HEK293 (cell line): ENCODE data around the gene HIVEP2.

Experiments
- CTCF ChIA-PET: fragments of 350-600 bp; formaldehyde crosslinking; extraction: SDS; loops from one replicate; lab custom pipeline; 2021; ENCODE audit warnings: antibody characterized with exemption; lab: Yijun Ruan, JAX
- POLR2A ChIA-PET: fragments of 300-600 bp; formaldehyde crosslinking; extraction: SDS; loops from one replicate; lab custom pipeline; 2020; ENCODE audit warnings: antibody characterized with exemption, inconsistent platforms; lab: Yijun Ruan, JAX
- H3K27ac ChIP-seq: fragments of 200-500 bp; sonication (Bioruptor generic); 2 replicates; pipeline ENCODE4 v1.5.1; 2014; ENCODE audit warnings: low read depth, low read length, control low read depth, inconsistent platforms; ENCODE audit errors: extremely low read depth
- H3K36me3 ChIP-seq, 2 experiments: fragments of 200-500 bp in 1 of 2; sonication (Bioruptor generic) in 1 of 2; 1 replicate in 1 of 2; 2 replicates in 1 of 2; pipeline ENCODE4 v1.5.1; 2014 to 2017; ENCODE audit warnings: inconsistent platforms in 2 of 2, low read length in 2 of 2; ENCODE audit not compliant: control insufficient read depth in 2 of 2, insufficient read depth in 1 of 2
- H3K4me1 ChIP-seq: fragments of 200-500 bp; sonication (Bioruptor generic); 2 replicates; pipeline ENCODE4 v1.5.1; 2014; ENCODE audit warnings: mild to moderate bottlenecking, low read length, inconsistent platforms; ENCODE audit not compliant: control insufficient read depth, insufficient read depth
- H3K4me3 ChIP-seq: 2 replicates; pipeline ENCODE4 v1.5.1; 2011; ENCODE audit warnings: low read depth, mild to moderate bottlenecking, control low read depth, low read length, moderate library complexity
- H3K9me3 ChIP-seq: fragments of 200-500 bp; sonication (Bioruptor generic); 2 replicates; pipeline ENCODE4 v1.5.1; 2014; ENCODE audit warnings: low read depth, low read length, inconsistent platforms; ENCODE audit not compliant: control insufficient read depth, insufficient read depth
- HOXD13 ChIP-seq: sonication (generic); formaldehyde crosslinking; IDR thresholded peaks from 2 replicates; pipeline ENCODE4 v1.8.0; 2022; ENCODE audit warnings: missing genetic modification reagents, borderline replicate concordance
- OSR2 ChIP-seq: fragments of 450-650 bp; formaldehyde crosslinking; IDR thresholded peaks from 2 replicates; pipeline ENCODE4 v1.5.1; 2016; ENCODE audit warnings: missing biosample characterization, missing genetic modification characterization
- SCRT2 ChIP-seq: fragments of 450-650 bp; formaldehyde crosslinking; IDR thresholded peaks from 2 replicates; pipeline ENCODE4 v1.5.1; 2016; ENCODE audit warnings: missing biosample characterization, missing genetic modification characterization
- SP7 ChIP-seq: fragments of 450-650 bp; formaldehyde crosslinking; IDR thresholded peaks from 2 replicates; pipeline ENCODE4 v1.5.1; 2016; ENCODE audit warnings: missing biosample characterization, missing genetic modification characterization
- TCF7L2 ChIP-seq: IDR thresholded peaks from 2 replicates; pipeline ENCODE4 v1.6.1; 2011; ENCODE audit warnings: low read depth, mild to moderate bottlenecking, inconsistent platforms, low read length, moderate library complexity, borderline replicate concordance
- WT1 ChIP-seq: fragments of 450-650 bp; formaldehyde crosslinking; IDR thresholded peaks from 2 replicates; pipeline ENCODE4 v1.5.1; 2016; ENCODE audit warnings: missing biosample characterization, missing genetic modification characterization
- ZIC2 ChIP-seq: fragments of 450-650 bp; formaldehyde crosslinking; IDR thresholded peaks from 2 replicates; pipeline ENCODE4 v1.5.1; 2016; ENCODE audit warnings: missing biosample characterization, missing genetic modification characterization
- ZNF10 ChIP-seq: fragments of 450-650 bp; formaldehyde crosslinking; IDR thresholded peaks from 2 replicates; pipeline ENCODE4 v1.5.1; 2017; ENCODE audit warnings: missing biosample characterization, missing genetic modification characterization
- ZNF114 ChIP-seq: fragments of 450-650 bp; formaldehyde crosslinking; IDR thresholded peaks from 2 replicates; pipeline ENCODE4 v1.5.0; 2017; ENCODE audit warnings: missing biosample characterization, missing genetic modification characterization
- ZNF16 ChIP-seq: fragments of 450-650 bp; formaldehyde crosslinking; IDR thresholded peaks from 2 replicates; pipeline ENCODE4 v1.5.1; 2016; ENCODE audit warnings: low read depth, missing biosample characterization, missing genetic modification characterization
- ZNF175 ChIP-seq: fragments of 450-650 bp; formaldehyde crosslinking; IDR thresholded peaks from 2 replicates; pipeline ENCODE4 v1.5.1; 2016; ENCODE audit warnings: missing biosample characterization, missing genetic modification characterization
- ZNF341 ChIP-seq: fragments of 450-650 bp; formaldehyde crosslinking; IDR thresholded peaks from 2 replicates; pipeline ENCODE4; 2016; ENCODE audit warnings: low read depth, missing biosample characterization, missing genetic modification characterization
- ZNF366 ChIP-seq: fragments of 450-650 bp; formaldehyde crosslinking; conservative IDR thresholded peaks from 2 replicates; pipeline ENCODE4 v1.5.1; 2016; ENCODE audit warnings: missing biosample characterization, missing genetic modification characterization
- ZNF426 ChIP-seq: fragments of 450-650 bp; formaldehyde crosslinking; IDR thresholded peaks from 2 replicates; pipeline ENCODE4 v1.5.1; 2017; ENCODE audit warnings: missing biosample characterization, missing genetic modification characterization, mild to moderate bottlenecking, inconsistent platforms, moderate library complexity
- ZNF48 ChIP-seq: fragments of 450-650 bp; formaldehyde crosslinking; IDR thresholded peaks from 2 replicates; pipeline ENCODE4 v1.5.1; 2016; ENCODE audit warnings: missing biosample characterization, missing genetic modification characterization
- ZNF544 ChIP-seq: fragments of 450-650 bp; formaldehyde crosslinking; IDR thresholded peaks from 2 replicates; pipeline ENCODE4 v1.5.0; 2017; ENCODE audit warnings: missing biosample characterization, missing genetic modification characterization
- ZNF561 ChIP-seq: fragments of 450-650 bp; IDR thresholded peaks from 2 replicates; pipeline ENCODE4 v1.5.1; 2018; ENCODE audit warnings: missing biosample characterization, missing genetic modification characterization, borderline replicate concordance
- ZNF600 ChIP-seq: fragments of 450-650 bp; formaldehyde crosslinking; IDR thresholded peaks from 2 replicates; pipeline ENCODE4 v1.5.1; 2016; ENCODE audit warnings: missing biosample characterization, missing genetic modification characterization
- ZNF629 ChIP-seq: fragments of 450-650 bp; formaldehyde crosslinking; IDR thresholded peaks from 2 replicates; pipeline ENCODE4 v1.5.1; 2017; ENCODE audit warnings: missing biosample characterization, missing genetic modification characterization
- ZNF660 ChIP-seq: fragments of 450-650 bp; IDR thresholded peaks from 2 replicates; pipeline ENCODE4 v1.5.1; 2018; ENCODE audit warnings: missing biosample characterization, mild to moderate bottlenecking, missing genetic modification characterization
- ZNF777 ChIP-seq: fragments of 450-650 bp; formaldehyde crosslinking; IDR thresholded peaks from 2 replicates; pipeline ENCODE4 v1.5.1; 2017; ENCODE audit warnings: missing biosample characterization, missing genetic modification characterization, borderline replicate concordance
- TF ChIP-seq, protein P1 (sequence below): fragments of 450-650 bp; formaldehyde crosslinking; IDR thresholded peaks from 2 replicates; pipeline ENCODE4 v1.5.1; 2016; ENCODE audit warnings: missing biosample characterization, missing genetic modification characterization
- TF ChIP-seq, protein P2 (sequence below): fragments of 450-650 bp; formaldehyde crosslinking; IDR thresholded peaks from 2 replicates; pipeline ENCODE4 v1.5.1; 2016; ENCODE audit warnings: missing biosample characterization, missing genetic modification characterization
- TF ChIP-seq, protein P3 (sequence below): fragments of 450-650 bp; formaldehyde crosslinking; IDR thresholded peaks from 2 replicates; pipeline ENCODE4 v1.5.1; 2016; ENCODE audit warnings: missing biosample characterization, missing genetic modification characterization

Gene HIVEP2

DNA sequence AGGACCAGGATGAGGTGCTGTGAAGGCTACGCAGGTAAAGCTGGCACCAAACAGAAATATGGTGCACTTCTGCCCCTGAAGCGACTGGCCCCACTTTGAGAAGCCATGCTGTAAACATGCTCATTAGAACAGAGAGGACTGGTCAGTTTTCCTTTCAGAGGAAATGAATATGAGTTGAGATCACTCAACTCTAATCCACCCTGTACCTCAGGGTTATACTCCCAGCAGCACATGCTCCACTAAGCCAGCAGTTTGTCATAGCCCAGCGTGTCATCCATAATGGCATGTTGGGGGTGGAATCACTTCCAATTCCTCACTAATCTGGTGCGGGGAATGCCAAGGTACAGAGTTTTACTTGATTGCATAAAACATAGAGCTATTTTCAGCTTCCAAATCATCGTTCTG lies 98.1 kb downstream of the HIVEP2 start (continued):
- TF ChIP-seq, protein P1, sequence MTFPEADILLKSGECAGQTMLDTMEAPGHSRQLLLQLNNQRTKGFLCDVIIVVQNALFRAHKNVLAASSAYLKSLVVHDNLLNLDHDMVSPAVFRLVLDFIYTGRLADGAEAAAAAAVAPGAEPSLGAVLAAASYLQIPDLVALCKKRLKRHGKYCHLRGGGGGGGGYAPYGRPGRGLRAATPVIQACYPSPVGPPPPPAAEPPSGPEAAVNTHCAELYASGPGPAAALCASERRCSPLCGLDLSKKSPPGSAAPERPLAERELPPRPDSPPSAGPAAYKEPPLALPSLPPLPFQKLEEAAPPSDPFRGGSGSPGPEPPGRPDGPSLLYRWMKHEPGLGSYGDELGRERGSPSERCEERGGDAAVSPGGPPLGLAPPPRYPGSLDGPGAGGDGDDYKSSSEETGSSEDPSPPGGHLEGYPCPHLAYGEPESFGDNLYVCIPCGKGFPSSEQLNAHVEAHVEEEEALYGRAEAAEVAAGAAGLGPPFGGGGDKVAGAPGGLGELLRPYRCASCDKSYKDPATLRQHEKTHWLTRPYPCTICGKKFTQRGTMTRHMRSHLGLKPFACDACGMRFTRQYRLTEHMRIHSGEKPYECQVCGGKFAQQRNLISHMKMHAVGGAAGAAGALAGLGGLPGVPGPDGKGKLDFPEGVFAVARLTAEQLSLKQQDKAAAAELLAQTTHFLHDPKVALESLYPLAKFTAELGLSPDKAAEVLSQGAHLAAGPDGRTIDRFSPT (tag by site-specific recombination): peak; percentile 17; the same call in 1 of the 2 replicates
- 0 out of 2 replicates have a peak, but pooled peaks have one; percentile 48 for TF ChIP-seq ZNF561 (tag by site-specific recombination)
- no peak for TF ChIP-seq ZNF16 (tag by site-specific recombination)
- TF ChIP-seq ZIC2 (tag by site-specific recombination): peak; percentile 62; the same call in 1 of the 2 replicates
- TF ChIP-seq WT1 (tag by site-specific recombination): peak; percentile 91
- TF ChIP-seq, protein P2, sequence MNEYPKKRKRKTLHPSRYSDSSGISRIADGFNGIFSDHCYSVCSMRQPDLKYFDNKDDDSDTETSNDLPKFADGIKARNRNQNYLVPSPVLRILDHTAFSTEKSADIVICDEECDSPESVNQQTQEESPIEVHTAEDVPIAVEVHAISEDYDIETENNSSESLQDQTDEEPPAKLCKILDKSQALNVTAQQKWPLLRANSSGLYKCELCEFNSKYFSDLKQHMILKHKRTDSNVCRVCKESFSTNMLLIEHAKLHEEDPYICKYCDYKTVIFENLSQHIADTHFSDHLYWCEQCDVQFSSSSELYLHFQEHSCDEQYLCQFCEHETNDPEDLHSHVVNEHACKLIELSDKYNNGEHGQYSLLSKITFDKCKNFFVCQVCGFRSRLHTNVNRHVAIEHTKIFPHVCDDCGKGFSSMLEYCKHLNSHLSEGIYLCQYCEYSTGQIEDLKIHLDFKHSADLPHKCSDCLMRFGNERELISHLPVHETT (tag by site-specific recombination): peak; percentile 13; the same call in 1 of the 2 replicates
- TF ChIP-seq ZNF660: peak; percentile 31; the same call in 1 of the 2 replicates
- peak; percentile 10 for TF ChIP-seq SP7 (tag by site-specific recombination)
- TF ChIP-seq ZNF600 (tag by site-specific recombination): peak; percentile 92
- TF ChIP-seq, protein P3, sequence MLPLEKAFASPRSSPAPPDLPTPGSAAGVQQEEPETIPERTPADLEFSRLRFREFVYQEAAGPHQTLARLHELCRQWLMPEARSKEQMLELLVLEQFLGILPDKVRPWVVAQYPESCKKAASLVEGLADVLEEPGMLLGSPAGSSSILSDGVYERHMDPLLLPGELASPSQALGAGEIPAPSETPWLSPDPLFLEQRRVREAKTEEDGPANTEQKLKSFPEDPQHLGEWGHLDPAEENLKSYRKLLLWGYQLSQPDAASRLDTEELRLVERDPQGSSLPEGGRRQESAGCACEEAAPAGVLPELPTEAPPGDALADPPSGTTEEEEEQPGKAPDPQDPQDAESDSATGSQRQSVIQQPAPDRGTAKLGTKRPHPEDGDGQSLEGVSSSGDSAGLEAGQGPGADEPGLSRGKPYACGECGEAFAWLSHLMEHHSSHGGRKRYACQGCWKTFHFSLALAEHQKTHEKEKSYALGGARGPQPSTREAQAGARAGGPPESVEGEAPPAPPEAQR (tag by site-specific recombination): no peak
- no peak for TF ChIP-seq ZNF341 (tag by site-specific recombination)
- TF ChIP-seq ZNF114 (tag by site-specific recombination): no peak
- 0 out of 2 replicates have a peak, but pooled peaks have one; percentile 18 for TF ChIP-seq TCF7L2
- no peak for TF ChIP-seq ZNF426 (tag by site-specific recombination)
- peak; percentile 88 for TF ChIP-seq ZNF10
- peak; percentile 59 for TF ChIP-seq ZNF629 (tag by site-specific recombination)
- TF ChIP-seq, all 188 proteins: peak for 19

DNA sequence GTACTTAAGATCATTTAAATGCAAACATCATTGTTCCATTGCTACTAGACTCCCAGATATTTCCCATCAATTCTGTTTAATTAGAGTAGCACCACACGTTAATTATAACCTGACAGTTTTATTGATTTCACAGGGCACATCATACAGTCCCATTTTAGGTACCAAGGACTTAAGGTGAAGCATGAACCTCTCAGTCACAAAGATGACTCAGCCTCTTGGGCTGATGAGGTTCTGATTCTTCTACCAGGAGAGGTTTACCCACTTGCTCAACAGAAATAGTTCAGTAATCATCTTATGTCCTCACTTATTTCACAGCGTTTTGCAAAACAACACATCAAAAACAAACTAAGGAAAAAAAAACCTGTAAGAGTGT lies 98.5 kb downstream of the HIVEP2 start:
- no peak overlapping the region for H3K27ac ChIP-seq
- no peaks in the 10 kb centered on the region for H3K9me3 ChIP-seq
- peaks cover 49% of the 10 kb centered on the region for H3K4me1 ChIP-seq
- H3K4me3 ChIP-seq: no peak overlapping the region
- TF ChIP-seq ZNF175 (no peak), HOXD13 (CRISPR knock-in tag) (0 out of 2 replicates have a peak, but pooled peaks have one; percentile 38), ZNF544 (tag by site-specific recombination) (no peak), ZNF114 (tag by site-specific recombination) (no peak), SP7 (tag by site-specific recombination) (peak; percentile 97), ZNF48 (tag by site-specific recombination) (no peak), ZNF777 (no peak), OSR2 (peak; percentile 70; the same call in 1 of the 2 replicates), SCRT2 (tag by site-specific recombination) (no peak), ZNF660 (no peak), ZNF366 (peak; percentile 42; the same call in 1 of the 2 replicates)
- TF ChIP-seq, all 188 proteins: peak for 4
- POLR2A ChIA-PET: no interaction called here
- H3K36me3 ChIP-seq: no peaks in the 10 kb centered on the region
- CTCF ChIA-PET: interaction anchor here (0.6 to 1.9 kb wide), 2 partner anchors 44 to 46 kb away, joined by 3 to 5 read pairs; no protein-coding TSS in a partner anchor
